NCI-H510A treated with DMSO at 0.1 percent for 48 hours (cell line): ENCODE data around the gene IQSEC3.

Experiments
- DNase-seq: peaks from one replicate; lab custom pipeline; 2025; lab: John Stamatoyannopoulos, UW

IQSEC3 gene

GRCh38 chr12:138898-139534 is 72.4 kb downstream of the IQSEC3 start:
- no peak for DNase-seq

- DNase-seq = peak; percentile 13
Measured at GRCh38 chr12:139585-139984, 73.0 kb downstream of the IQSEC3 start.

GRCh38 chr12:140162-140561 is 73.6 kb downstream of the IQSEC3 start:
- DNase-seq = no peak

- peak; percentile 47 for DNase-seq
Measured at GRCh38 chr12:143964-144649, 77.5 kb downstream of the IQSEC3 start.

- DNase-seq = no peak
Measured at GRCh38 chr12:144650-145284, 78.2 kb downstream of the IQSEC3 start.

GRCh38 chr12:145369-145960 is 78.9 kb downstream of the IQSEC3 start:
- no peak for DNase-seq

- no peak for DNase-seq
Measured at GRCh38 chr12:147242-147641, 80.7 kb downstream of the IQSEC3 start.

GRCh38 chr12:148676-149416 is 82.3 kb downstream of the IQSEC3 start:
- DNase-seq = no peak

GRCh38 chr12:151579-151978 is 85.0 kb downstream of the IQSEC3 start:
- no peak for DNase-seq

- DNase-seq = peak; percentile 35
Measured at GRCh38 chr12:152440-152839, 85.9 kb downstream of the IQSEC3 start.

GRCh38 chr12:153080-153746 is 86.6 kb downstream of the IQSEC3 start:
- DNase-seq = peak; percentile 86

GRCh38 chr12:154058-154457 is 87.5 kb downstream of the IQSEC3 start:
- DNase-seq = no peak

GRCh38 chr12:155006-155405 is 88.4 kb downstream of the IQSEC3 start:
- DNase-seq = no peak

GRCh38 chr12:155646-156045 is 89.1 kb downstream of the IQSEC3 start:
- no peak for DNase-seq

GRCh38 chr12:156945-157344 is 90.4 kb downstream of the IQSEC3 start:
- no peak for DNase-seq

- DNase-seq = no peak
Measured at GRCh38 chr12:157644-158043, 91.1 kb downstream of the IQSEC3 start.

GRCh38 chr12:159156-159782 is 92.7 kb downstream of the IQSEC3 start:
- no peak for DNase-seq

GRCh38 chr12:160858-161257 is 94.3 kb downstream of the IQSEC3 start:
- DNase-seq = no peak

GRCh38 chr12:161823-162222 is 95.3 kb downstream of the IQSEC3 start:
- no peak for DNase-seq

GRCh38 chr12:162467-163307 is 96.1 kb downstream of the IQSEC3 start:
- peak; percentile 84 for DNase-seq
